ENCODE results near the gene HEBP1.

The HEBP1 gene

DNA sequence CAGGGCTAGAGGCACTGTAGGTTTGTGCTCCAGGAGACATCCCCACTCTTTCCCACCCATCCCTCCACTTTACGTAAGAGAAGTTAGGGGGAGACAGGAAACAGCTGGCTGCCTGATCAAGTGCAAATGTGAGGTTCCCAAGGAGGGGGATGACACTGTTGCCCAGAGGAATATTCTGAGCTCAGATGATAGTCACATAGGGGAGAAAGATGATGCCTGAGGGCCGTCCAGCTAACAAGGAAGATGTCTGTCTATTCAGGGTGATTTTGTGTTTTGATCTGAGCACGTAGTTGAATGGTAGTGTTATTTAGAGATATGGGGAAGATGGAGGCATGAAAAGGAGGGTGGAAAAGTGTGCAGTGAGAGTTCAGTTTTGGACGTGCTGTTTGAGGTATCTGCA, 34.2 kb downstream of the HEBP1 start:
- Histone ChIP-seq H3K4me1 (no peaks in the 10 kb centered on the region), H3K4me3 (ENCODE audit: low read depth, low read length) (no peak overlapping the region), H3K27me3 (ENCODE audit: control insufficient read depth, insufficient read depth, low read length) (no peaks in the 10 kb centered on the region), H3K36me3 (ENCODE audit: control insufficient read depth, insufficient read depth, low read length) (no peaks in the 10 kb centered on the region), H2AFZ (no peak overlapping the region), H3K27ac (no peak overlapping the region), H3K79me2 (peaks cover 3% of the 10 kb centered on the region), H3K4me2 (ENCODE audit: low read length) (no peak overlapping the region), H3K9ac (no peak overlapping the region), H3K9me3 (ENCODE audit: control insufficient read depth, low read length) (no peaks in the 10 kb centered on the region)
- TF ChIP-seq, protein P1, sequence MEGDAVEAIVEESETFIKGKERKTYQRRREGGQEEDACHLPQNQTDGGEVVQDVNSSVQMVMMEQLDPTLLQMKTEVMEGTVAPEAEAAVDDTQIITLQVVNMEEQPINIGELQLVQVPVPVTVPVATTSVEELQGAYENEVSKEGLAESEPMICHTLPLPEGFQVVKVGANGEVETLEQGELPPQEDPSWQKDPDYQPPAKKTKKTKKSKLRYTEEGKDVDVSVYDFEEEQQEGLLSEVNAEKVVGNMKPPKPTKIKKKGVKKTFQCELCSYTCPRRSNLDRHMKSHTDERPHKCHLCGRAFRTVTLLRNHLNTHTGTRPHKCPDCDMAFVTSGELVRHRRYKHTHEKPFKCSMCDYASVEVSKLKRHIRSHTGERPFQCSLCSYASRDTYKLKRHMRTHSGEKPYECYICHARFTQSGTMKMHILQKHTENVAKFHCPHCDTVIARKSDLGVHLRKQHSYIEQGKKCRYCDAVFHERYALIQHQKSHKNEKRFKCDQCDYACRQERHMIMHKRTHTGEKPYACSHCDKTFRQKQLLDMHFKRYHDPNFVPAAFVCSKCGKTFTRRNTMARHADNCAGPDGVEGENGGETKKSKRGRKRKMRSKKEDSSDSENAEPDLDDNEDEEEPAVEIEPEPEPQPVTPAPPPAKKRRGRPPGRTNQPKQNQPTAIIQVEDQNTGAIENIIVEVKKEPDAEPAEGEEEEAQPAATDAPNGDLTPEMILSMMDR (IDR thresholded peaks at IDR 0.05), result no peak

DNA sequence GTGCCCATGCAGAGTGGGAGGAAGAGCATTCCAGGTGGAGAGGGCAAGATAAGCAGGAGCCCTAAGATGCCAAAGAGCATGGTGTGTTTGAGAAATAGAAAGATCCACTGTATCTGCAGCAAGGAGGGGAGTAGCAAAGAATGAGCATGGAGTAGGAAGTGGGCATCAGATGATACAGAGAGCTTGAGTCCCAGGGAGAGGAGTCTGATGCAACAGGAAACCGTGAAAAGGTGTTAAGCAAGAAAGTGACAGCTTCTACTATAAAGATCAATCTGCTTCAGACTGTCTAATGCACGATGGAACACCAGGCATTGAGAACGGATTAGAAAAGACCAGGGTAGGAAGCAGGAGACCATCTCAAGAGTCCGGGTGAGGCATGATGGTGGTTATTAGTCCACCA, 35.8 kb downstream of the HEBP1 start:
- H3K9ac ChIP-seq, result no peak overlapping the region
- no peak overlapping the region for H3K27ac ChIP-seq
- H3K4me3 ChIP-seq (ENCODE audit: low read depth, low read length), result no peak overlapping the region
- H3K36me3 ChIP-seq (ENCODE audit: control insufficient read depth, insufficient read depth, low read length), result no peaks in the 10 kb centered on the region
- no peak overlapping the region for H3K4me2 ChIP-seq (ENCODE audit: low read length)
- peaks cover 3% of the 10 kb centered on the region for H3K79me2 ChIP-seq
- no peaks in the 10 kb centered on the region for H3K4me1 ChIP-seq
- no peak overlapping the region for H2AFZ ChIP-seq
- no peaks in the 10 kb centered on the region for H3K9me3 ChIP-seq (ENCODE audit: control insufficient read depth, low read length)
- H3K27me3 ChIP-seq (ENCODE audit: control insufficient read depth, insufficient read depth, low read length), result no peaks in the 10 kb centered on the region
- TF ChIP-seq, protein P1 (IDR thresholded peaks at IDR 0.05), result no peak

DNA sequence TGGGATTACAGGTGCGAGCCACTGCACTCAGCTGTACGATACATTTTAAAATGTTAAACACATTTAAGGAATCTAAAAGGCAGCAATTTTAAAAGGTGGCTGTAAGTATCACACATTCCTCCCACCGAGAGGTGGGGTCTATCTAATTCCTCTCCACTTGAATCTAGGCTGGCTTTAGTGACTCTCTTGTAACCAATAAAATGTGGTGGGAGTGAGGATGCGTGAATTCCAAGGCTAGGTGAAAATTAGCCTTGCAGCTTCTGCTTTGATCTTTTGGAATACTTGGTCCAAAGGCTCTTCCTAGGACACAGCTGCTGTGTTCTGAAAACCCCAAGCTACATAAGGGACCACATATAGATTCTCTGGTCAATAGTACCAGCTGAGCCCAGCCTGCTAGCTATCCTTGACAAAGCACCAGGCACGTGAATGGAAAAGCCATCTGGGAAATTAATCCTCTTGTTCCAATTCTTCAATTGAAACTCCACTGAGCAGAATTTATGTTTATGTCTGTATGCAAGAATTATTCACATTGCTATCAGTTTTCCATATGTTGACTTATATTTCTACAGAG, 39.3 kb downstream of the HEBP1 start:
- H3K27ac ChIP-seq, result no peak overlapping the region
- no peaks in the 10 kb centered on the region for H3K27me3 ChIP-seq (ENCODE audit: control insufficient read depth, insufficient read depth, low read length)
- TF ChIP-seq, protein P1 (IDR thresholded peaks at IDR 0.05), result no peak
- no peaks in the 10 kb centered on the region for H3K4me1 ChIP-seq
- H2AFZ ChIP-seq, result no peak overlapping the region
- peaks cover 3% of the 10 kb centered on the region for H3K79me2 ChIP-seq
- no peaks in the 10 kb centered on the region for H3K9me3 ChIP-seq (ENCODE audit: control insufficient read depth, low read length)
- no peak overlapping the region for H3K4me3 ChIP-seq (ENCODE audit: low read depth, low read length)
- H3K36me3 ChIP-seq (ENCODE audit: control insufficient read depth, insufficient read depth, low read length), result no peaks in the 10 kb centered on the region
- H3K4me2 ChIP-seq (ENCODE audit: low read length), result no peak overlapping the region
- H3K9ac ChIP-seq, result no peak overlapping the region

DNA sequence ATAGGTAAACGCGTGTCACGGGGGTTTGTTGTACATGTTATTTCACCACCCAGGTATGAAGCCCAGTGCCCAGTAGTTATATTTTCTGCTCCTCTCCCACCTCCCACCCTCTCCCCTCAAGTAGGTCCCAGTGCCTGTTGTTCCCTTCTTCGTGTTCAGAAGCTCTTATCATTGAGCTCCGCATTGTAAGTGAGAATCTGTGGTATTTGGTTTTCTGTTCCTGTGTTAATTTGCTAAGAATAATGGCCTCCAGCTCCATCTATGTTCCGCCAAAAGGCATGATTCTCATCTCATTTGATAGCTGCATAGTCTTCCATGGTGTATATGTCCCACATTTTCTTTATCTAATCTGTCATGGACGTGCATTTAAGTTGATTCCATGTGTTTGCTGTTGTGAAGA, 41.2 kb downstream of the HEBP1 start:
- Histone ChIP-seq H2AFZ (no peak overlapping the region), H3K4me2 (ENCODE audit: low read length) (no peak overlapping the region), H3K9ac (no peak overlapping the region), H3K9me3 (ENCODE audit: control insufficient read depth, low read length) (no peaks in the 10 kb centered on the region), H3K4me3 (ENCODE audit: low read depth, low read length) (no peak overlapping the region), H3K36me3 (ENCODE audit: control insufficient read depth, insufficient read depth, low read length) (no peaks in the 10 kb centered on the region), H3K79me2 (peaks cover 2% of the 10 kb centered on the region), H3K27me3 (ENCODE audit: control insufficient read depth, insufficient read depth, low read length) (no peaks in the 10 kb centered on the region), H3K27ac (no peak overlapping the region), H3K4me1 (no peaks in the 10 kb centered on the region)
- TF ChIP-seq, protein P1 (IDR thresholded peaks at IDR 0.05), result no peak

DNA sequence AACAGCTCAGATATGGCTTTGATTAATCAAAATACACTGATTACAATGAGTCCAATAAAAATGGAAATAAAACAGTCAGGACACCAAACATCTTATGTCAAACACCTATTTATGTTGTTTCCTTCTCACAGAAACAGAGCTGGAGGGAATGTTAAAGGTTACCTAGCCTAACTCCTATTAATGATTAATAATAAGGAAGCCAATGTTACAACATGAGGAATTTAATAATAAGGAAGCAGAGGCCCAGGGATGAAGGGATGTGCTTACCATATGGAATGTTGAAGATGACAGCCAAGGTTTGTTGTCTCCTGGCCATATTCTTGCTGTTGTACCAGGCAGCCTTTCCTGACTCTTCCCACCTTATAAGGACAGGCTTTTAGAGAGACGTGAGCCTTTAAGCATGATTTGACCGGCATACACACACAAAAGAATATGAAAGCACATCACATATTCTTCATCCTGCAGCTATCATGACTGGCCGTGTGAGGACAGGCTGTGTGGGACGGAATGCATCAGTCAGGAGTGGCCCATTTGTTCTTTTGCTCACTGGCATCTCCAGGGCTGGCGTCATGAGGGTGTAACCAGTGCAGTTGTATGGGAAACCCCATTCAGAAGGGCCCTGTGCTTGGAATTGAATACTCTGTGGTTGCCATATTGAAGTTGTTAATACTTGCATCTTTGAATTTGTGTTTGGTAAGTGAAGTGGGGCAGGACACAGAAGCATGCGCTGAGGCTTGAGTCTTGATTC, 45.0 kb downstream of the HEBP1 start:
- Histone ChIP-seq H3K9ac (no peak overlapping the region), H3K4me3 (ENCODE audit: low read depth, low read length) (no peak overlapping the region), H3K36me3 (ENCODE audit: control insufficient read depth, insufficient read depth, low read length) (no peaks in the 10 kb centered on the region), H3K27ac (no peak overlapping the region), H3K4me2 (ENCODE audit: low read length) (no peak overlapping the region), H3K4me1 (no peaks in the 10 kb centered on the region), H3K27me3 (ENCODE audit: control insufficient read depth, insufficient read depth, low read length) (no peaks in the 10 kb centered on the region), H3K79me2 (no peaks in the 10 kb centered on the region), H3K9me3 (ENCODE audit: control insufficient read depth, low read length) (no peaks in the 10 kb centered on the region), H2AFZ (no peak overlapping the region)
- TF ChIP-seq, protein P1 (IDR thresholded peaks at IDR 0.05), result no peak

Data from parathyroid adenoma (tissue), 2 donors.